Activated CD8-positive, alpha-beta T cell treated with anti-CD3 and anti-CD28 coated beads for 36 hours (primary cell): ENCODE measurements around the gene SEPTIN2. TPM values are rescaled to one million over a fixed set of nuclear protein-coding genes. Genes with fewer than 3 reads are reported as not detected.

Experiments used
- ATAC-seq: fragments of 200-7000 bp; cut with Tn5 transposase; one replicate; pipeline ENCODE4 v1.10.0; 2021; ENCODE audit warnings: mild to moderate bottlenecking, moderate library complexity
- CTCF ChIA-PET: fragments of 350-600 bp; sonication (Branson Sonifier 250); formaldehyde crosslinking; loops from one replicate; lab custom pipeline; 2021; ENCODE audit warnings: antibody characterized with exemption; lab: Charles Lee
- POLR2A ChIA-PET: fragments of 350-600 bp; sonication (Branson Sonifier 250); formaldehyde crosslinking; loops from one replicate; lab custom pipeline; 2021; ENCODE audit warnings: antibody characterized with exemption; lab: Charles Lee
- DNase-seq: peaks from one replicate; pipeline ENCODE4 v3.0.0-alpha.2; 2020
- H3K27ac Mint-ChIP-seq: one replicate; pipeline ENCODE4 v1.8.0; 2021; ENCODE audit warnings: mild to moderate bottlenecking, mixed read lengths
- H3K27me3 Mint-ChIP-seq: one replicate; pipeline ENCODE4 v1.8.0; 2021; ENCODE audit warnings: mixed read lengths
- H3K36me3 Mint-ChIP-seq: one replicate; pipeline ENCODE4 v1.8.0; 2021; ENCODE audit warnings: low read depth, mixed read lengths
- H3K4me1 Mint-ChIP-seq: one replicate; pipeline ENCODE4 v1.8.0; 2021; ENCODE audit warnings: low read depth, mixed read lengths
- H3K4me3 Mint-ChIP-seq: one replicate; pipeline ENCODE4 v1.8.0; 2021; ENCODE audit warnings: mild to moderate bottlenecking, moderate library complexity, mixed read lengths
- H3K9me3 Mint-ChIP-seq: one replicate; pipeline ENCODE4 v1.8.0; 2021; ENCODE audit warnings: mixed read lengths
- intact Hi-C: fragments of 100-400 bp; cut with micrococcal nuclease; formaldehyde crosslinking; loops from one replicate; pipeline ENCODE4 v1.10.0; 2022
- total RNA-seq, 2 experiments: library from RNA; stranded (reverse); gene quantifications; one replicate each; pipeline ENCODE4 v1.2.3, GENCODE V29; 2021
- TF ChIP-seq, protein P1 (sequence below): fragments of 200-600 bp; IDR thresholded peaks from one replicate; pipeline ENCODE4 v1.8.0; 2022; ENCODE audit warnings: antibody characterized with exemption, mild to moderate bottlenecking

SEPTIN2 gene
- total RNA-seq, 2 experiments from 2014 or later = 210 to 211 TPM

- POLR2A ChIA-PET = no interaction called here
- DNase-seq (no peak), ATAC-seq (no peak)
- no peak overlapping the region for H3K27ac Mint-ChIP-seq
- peaks cover 57% of the 10 kb centered on the region for H3K4me1 Mint-ChIP-seq
- no peak overlapping the region for H3K4me3 Mint-ChIP-seq
- peaks cover 31% of the 10 kb centered on the region for H3K36me3 Mint-ChIP-seq
- TF ChIP-seq, protein P1, sequence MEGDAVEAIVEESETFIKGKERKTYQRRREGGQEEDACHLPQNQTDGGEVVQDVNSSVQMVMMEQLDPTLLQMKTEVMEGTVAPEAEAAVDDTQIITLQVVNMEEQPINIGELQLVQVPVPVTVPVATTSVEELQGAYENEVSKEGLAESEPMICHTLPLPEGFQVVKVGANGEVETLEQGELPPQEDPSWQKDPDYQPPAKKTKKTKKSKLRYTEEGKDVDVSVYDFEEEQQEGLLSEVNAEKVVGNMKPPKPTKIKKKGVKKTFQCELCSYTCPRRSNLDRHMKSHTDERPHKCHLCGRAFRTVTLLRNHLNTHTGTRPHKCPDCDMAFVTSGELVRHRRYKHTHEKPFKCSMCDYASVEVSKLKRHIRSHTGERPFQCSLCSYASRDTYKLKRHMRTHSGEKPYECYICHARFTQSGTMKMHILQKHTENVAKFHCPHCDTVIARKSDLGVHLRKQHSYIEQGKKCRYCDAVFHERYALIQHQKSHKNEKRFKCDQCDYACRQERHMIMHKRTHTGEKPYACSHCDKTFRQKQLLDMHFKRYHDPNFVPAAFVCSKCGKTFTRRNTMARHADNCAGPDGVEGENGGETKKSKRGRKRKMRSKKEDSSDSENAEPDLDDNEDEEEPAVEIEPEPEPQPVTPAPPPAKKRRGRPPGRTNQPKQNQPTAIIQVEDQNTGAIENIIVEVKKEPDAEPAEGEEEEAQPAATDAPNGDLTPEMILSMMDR = no peak
- CTCF ChIA-PET = no interaction called here
- H3K27me3 Mint-ChIP-seq = no peaks in the 10 kb centered on the region
- no peaks in the 10 kb centered on the region for H3K9me3 Mint-ChIP-seq
- intact Hi-C loops = no loop called here
Observed at GRCh38 chr2:241286348-241287090, 29.2 kb upstream of the SEPTIN2 start.

- ATAC-seq (no peak), DNase-seq (no peak)
- Mint-ChIP-seq H3K4me1 (peaks cover 61% of the 10 kb centered on the region), H3K27ac (no peak overlapping the region), H3K36me3 (peaks cover 31% of the 10 kb centered on the region), H3K4me3 (no peak overlapping the region), H3K9me3 (no peaks in the 10 kb centered on the region), H3K27me3 (no peaks in the 10 kb centered on the region)
- CTCF ChIA-PET = interaction anchor here (0.6 to 1.1 kb wide), 2 partner anchors 10 to 210 kb away, joined by 3 to 4 read pairs; no protein-coding TSS in a partner anchor
- TF ChIP-seq, protein P1 = no peak
- intact Hi-C loops = no loop called here
- POLR2A ChIA-PET = interaction anchor here (1.3 kb wide), 1 partner anchor 15 kb away, joined by 3 read pairs; no protein-coding TSS in a partner anchor
Observed at GRCh38 chr2:241288324-241288888, 27.3 kb upstream of the SEPTIN2 start.

GRCh38 chr2:241289053-241289452 is 26.7 kb upstream of the SEPTIN2 start:
- ATAC-seq (no peak), DNase-seq (no peak)
- ChIA-PET POLR2A (no interaction called here), CTCF (interaction anchor here (0.6 to 1.1 kb wide), 2 partner anchors 9 to 211 kb away, joined by 3 to 4 read pairs; no protein-coding TSS in a partner anchor)
- Mint-ChIP-seq H3K36me3 (peaks cover 31% of the 10 kb centered on the region), H3K4me3 (no peak overlapping the region), H3K4me1 (peaks cover 60% of the 10 kb centered on the region), H3K27me3 (no peaks in the 10 kb centered on the region), H3K27ac (no peak overlapping the region), H3K9me3 (no peaks in the 10 kb centered on the region)
- TF ChIP-seq, protein P1 = no peak
- intact Hi-C loops = no loop called here

DNA sequence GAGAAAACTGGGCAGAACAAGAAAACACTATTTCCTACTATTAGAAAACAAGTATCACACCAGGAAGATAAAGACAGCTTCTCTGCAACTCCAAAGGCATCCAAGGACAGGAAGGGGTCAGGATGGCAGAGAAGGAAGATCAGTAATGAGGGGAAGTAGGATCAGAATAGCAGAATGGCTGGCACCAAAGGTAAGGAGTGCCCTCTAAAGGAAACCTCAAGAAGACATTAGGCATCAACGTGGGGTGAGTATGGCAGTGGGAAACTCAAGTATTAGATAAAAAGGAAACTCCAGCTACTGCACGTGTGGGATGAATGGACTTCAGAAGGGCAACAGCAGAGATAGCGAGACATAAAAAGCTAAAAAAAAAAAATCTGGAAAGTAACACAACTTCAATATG is 26.1 kb upstream of the SEPTIN2 start:
- H3K4me3 Mint-ChIP-seq = no peak overlapping the region
- intact Hi-C loops = no loop called here
- no peak for ATAC-seq
- H3K27ac Mint-ChIP-seq = no peak overlapping the region
- DNase-seq = no peak
- POLR2A ChIA-PET = interaction anchor here (0.6 kb wide), 1 partner anchor 18 kb away, joined by 3 read pairs; no protein-coding TSS in a partner anchor
- TF ChIP-seq, protein P1 = no peak
- no peaks in the 10 kb centered on the region for H3K9me3 Mint-ChIP-seq
- H3K27me3 Mint-ChIP-seq = no peaks in the 10 kb centered on the region
- CTCF ChIA-PET = no interaction called here
- peaks cover 59% of the 10 kb centered on the region for H3K4me1 Mint-ChIP-seq
- peaks cover 29% of the 10 kb centered on the region for H3K36me3 Mint-ChIP-seq

DNA sequence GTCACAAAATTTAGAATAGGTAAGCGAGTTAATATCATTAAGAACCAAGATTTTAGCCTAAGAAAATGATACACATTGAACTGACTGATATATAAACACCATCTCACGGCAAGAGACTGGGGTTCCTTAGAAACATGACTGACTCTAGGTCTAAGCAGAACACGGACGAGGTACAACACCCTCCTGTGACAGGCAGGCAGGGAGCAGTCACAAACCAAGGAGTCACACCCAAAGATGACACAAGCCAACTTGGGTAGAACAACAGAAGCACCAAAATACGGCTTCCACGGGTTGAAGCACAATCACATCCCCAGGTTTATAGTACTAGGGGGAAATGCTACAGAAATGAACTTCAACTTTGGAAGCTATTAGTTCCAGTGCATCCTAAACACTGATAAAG is 24.6 kb upstream of the SEPTIN2 start:
- no peaks in the 10 kb centered on the region for H3K27me3 Mint-ChIP-seq
- peaks cover 55% of the 10 kb centered on the region for H3K4me1 Mint-ChIP-seq
- intact Hi-C loops = no loop called here
- H3K27ac Mint-ChIP-seq = no peak overlapping the region
- ChIA-PET POLR2A (interaction anchor here (0.9 to 1.4 kb wide), 2 partner anchors 10 to 23 kb away, joined by 3 read pairs; no protein-coding TSS in a partner anchor), CTCF (interaction anchor here (1.2 kb wide), 1 partner anchor 12 kb away, joined by 5 read pairs; no protein-coding TSS in a partner anchor)
- H3K4me3 Mint-ChIP-seq = no peak overlapping the region
- H3K36me3 Mint-ChIP-seq = peaks cover 23% of the 10 kb centered on the region
- DNase-seq = no peak
- TF ChIP-seq, protein P1 = no peak
- no peaks in the 10 kb centered on the region for H3K9me3 Mint-ChIP-seq
- ATAC-seq = no peak
